HG03469 (cell line): ENCODE results near the gene AP5Z1.
"Not testable (repeated sequence)": the region's sequence is repeated elsewhere in the genome, so short reads cannot be mapped to it uniquely, and the experiment has no call there.

Source experiments
- ATAC-seq: cut with Tn5 transposase; IDR thresholded peaks from one replicate; pipeline ENCODE4 v1.9.1; 2021; ENCODE audit warnings: mild to moderate bottlenecking, moderate library complexity, moderate number of reproducible peaks; ENCODE audit not compliant: unreplicated experiment

AP5Z1 gene

GRCh38 chr7:4800926-4801838, 25.8 kb downstream of the AP5Z1 start:
- no peak for ATAC-seq

- ATAC-seq: no peak
Measured at GRCh38 chr7:4801839-4802231, 26.4 kb downstream of the AP5Z1 start.

- not testable (repeated sequence) for ATAC-seq
Measured at GRCh38 chr7:4802577-4802976, 27.2 kb downstream of the AP5Z1 start.

GRCh38 chr7:4803397-4804241, 28.2 kb downstream of the AP5Z1 start:
- ATAC-seq: no peak

GRCh38 chr7:4805110-4805983, 29.9 kb downstream of the AP5Z1 start:
- ATAC-seq: no peak

- ATAC-seq: no peak
Measured at GRCh38 chr7:4805984-4806300, 30.5 kb downstream of the AP5Z1 start.

- ATAC-seq: no peak
Measured at GRCh38 chr7:4806983-4807597, 31.7 kb downstream of the AP5Z1 start.

- ATAC-seq: no peak
Measured at GRCh38 chr7:4807598-4808016, 32.2 kb downstream of the AP5Z1 start.

GRCh38 chr7:4808026-4808425, 32.6 kb downstream of the AP5Z1 start:
- ATAC-seq: no peak

- ATAC-seq: no peak
Measured at GRCh38 chr7:4808565-4808964, 33.1 kb downstream of the AP5Z1 start.

- no peak for ATAC-seq
Measured at GRCh38 chr7:4809091-4809591, 33.7 kb downstream of the AP5Z1 start.

GRCh38 chr7:4809666-4810065, 34.2 kb downstream of the AP5Z1 start:
- no peak for ATAC-seq

- no peak for ATAC-seq
Measured at GRCh38 chr7:4814433-4814832, 39.0 kb downstream of the AP5Z1 start.

- ATAC-seq: no peak
Measured at GRCh38 chr7:4815121-4815520, 39.7 kb downstream of the AP5Z1 start.

- ATAC-seq: no peak
Measured at GRCh38 chr7:4815609-4816418, 40.4 kb downstream of the AP5Z1 start.

- ATAC-seq: no peak
Measured at GRCh38 chr7:4816419-4817080, 41.1 kb downstream of the AP5Z1 start.

- no peak for ATAC-seq
Measured at GRCh38 chr7:4817178-4817901, 41.9 kb downstream of the AP5Z1 start.
